Measurements from ENCODE around the gene AKNA. TPM values are rescaled to one million over a fixed set of nuclear protein-coding genes. Genes with fewer than 3 reads are reported as not detected.

Gene AKNA
- total RNA-seq, 2 donors from 2014 or later = 12.2 to 15.4 TPM

- H3K4me3 Mint-ChIP-seq = no peak overlapping the region
- H3K36me3 Mint-ChIP-seq (ENCODE audit: low read depth) = no peaks in the 10 kb centered on the region
- Histone ChIP-seq H3K9me3 (ENCODE audit: control insufficient read depth, low read length) (no peaks in the 10 kb centered on the region), H3K4me1 (ENCODE audit: control insufficient read depth, insufficient read depth, low read length) (peaks cover 9% of the 10 kb centered on the region), H3K27ac (ENCODE audit: low read depth, low read length) (no peak overlapping the region), H3K4me3 (ENCODE audit: low read length) (no peak overlapping the region), H3K9ac (ENCODE audit: extremely low read depth, low read length, poor library complexity, severe bottlenecking) (no peak overlapping the region), H3K36me3 (ENCODE audit: control insufficient read depth, insufficient read depth, low read length) (no peaks in the 10 kb centered on the region), H3K27me3 (ENCODE audit: control insufficient read depth, insufficient read depth, low read length, poor library complexity, severe bottlenecking) (no peaks in the 10 kb centered on the region)
- H3K4me1 Mint-ChIP-seq = peaks cover 31% of the 10 kb centered on the region
- no peaks in the 10 kb centered on the region for H3K27me3 Mint-ChIP-seq (ENCODE audit: insufficient read depth)
- H3K9me3 Mint-ChIP-seq = no peaks in the 10 kb centered on the region
- TF ChIP-seq, protein P1, sequence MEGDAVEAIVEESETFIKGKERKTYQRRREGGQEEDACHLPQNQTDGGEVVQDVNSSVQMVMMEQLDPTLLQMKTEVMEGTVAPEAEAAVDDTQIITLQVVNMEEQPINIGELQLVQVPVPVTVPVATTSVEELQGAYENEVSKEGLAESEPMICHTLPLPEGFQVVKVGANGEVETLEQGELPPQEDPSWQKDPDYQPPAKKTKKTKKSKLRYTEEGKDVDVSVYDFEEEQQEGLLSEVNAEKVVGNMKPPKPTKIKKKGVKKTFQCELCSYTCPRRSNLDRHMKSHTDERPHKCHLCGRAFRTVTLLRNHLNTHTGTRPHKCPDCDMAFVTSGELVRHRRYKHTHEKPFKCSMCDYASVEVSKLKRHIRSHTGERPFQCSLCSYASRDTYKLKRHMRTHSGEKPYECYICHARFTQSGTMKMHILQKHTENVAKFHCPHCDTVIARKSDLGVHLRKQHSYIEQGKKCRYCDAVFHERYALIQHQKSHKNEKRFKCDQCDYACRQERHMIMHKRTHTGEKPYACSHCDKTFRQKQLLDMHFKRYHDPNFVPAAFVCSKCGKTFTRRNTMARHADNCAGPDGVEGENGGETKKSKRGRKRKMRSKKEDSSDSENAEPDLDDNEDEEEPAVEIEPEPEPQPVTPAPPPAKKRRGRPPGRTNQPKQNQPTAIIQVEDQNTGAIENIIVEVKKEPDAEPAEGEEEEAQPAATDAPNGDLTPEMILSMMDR (conservative IDR thresholded peaks at IDR 0.05) = no peak
- no peak overlapping the region for H3K27ac Mint-ChIP-seq
- DNase-seq = no peak
- WGBS, 2 experiments (ENCODE audit: insufficient coverage in 1 of 2, insufficient read length in 1 of 2) = 93 to 97% methylated on average over 5 to 8 of the region's 8 CpGs
These were observed 23.1 kb upstream of the AKNA start for GRCh38 chr9:114410910-114411309.

- H3K27me3 Mint-ChIP-seq (ENCODE audit: insufficient read depth) = no peaks in the 10 kb centered on the region
- Histone ChIP-seq H3K4me1 (ENCODE audit: control insufficient read depth, insufficient read depth, low read length) (peaks cover 9% of the 10 kb centered on the region), H3K9me3 (ENCODE audit: control insufficient read depth, low read length) (no peaks in the 10 kb centered on the region), H3K27me3 (ENCODE audit: control insufficient read depth, insufficient read depth, low read length, poor library complexity, severe bottlenecking) (no peaks in the 10 kb centered on the region), H3K9ac (ENCODE audit: extremely low read depth, low read length, poor library complexity, severe bottlenecking) (no peak overlapping the region), H3K27ac (ENCODE audit: low read depth, low read length) (no peak overlapping the region), H3K4me3 (ENCODE audit: low read length) (no peak overlapping the region), H3K36me3 (ENCODE audit: control insufficient read depth, insufficient read depth, low read length) (no peaks in the 10 kb centered on the region)
- no peaks in the 10 kb centered on the region for H3K9me3 Mint-ChIP-seq
- no peak for DNase-seq
- H3K4me3 Mint-ChIP-seq = no peak overlapping the region
- H3K4me1 Mint-ChIP-seq = peaks cover 31% of the 10 kb centered on the region
- peak overlapping the region; percentile 76 for H3K27ac Mint-ChIP-seq
- no peaks in the 10 kb centered on the region for H3K36me3 Mint-ChIP-seq (ENCODE audit: low read depth)
- TF ChIP-seq, protein P1 (conservative IDR thresholded peaks at IDR 0.05) = no peak
- WGBS, 2 experiments (ENCODE audit: insufficient coverage in 1 of 2, insufficient read length in 1 of 2) = 94% methylated on average over 2 to 5 of the region's 5 CpGs
These were observed 22.1 kb upstream of the AKNA start for GRCh38 chr9:114409842-114410241.

DNA sequence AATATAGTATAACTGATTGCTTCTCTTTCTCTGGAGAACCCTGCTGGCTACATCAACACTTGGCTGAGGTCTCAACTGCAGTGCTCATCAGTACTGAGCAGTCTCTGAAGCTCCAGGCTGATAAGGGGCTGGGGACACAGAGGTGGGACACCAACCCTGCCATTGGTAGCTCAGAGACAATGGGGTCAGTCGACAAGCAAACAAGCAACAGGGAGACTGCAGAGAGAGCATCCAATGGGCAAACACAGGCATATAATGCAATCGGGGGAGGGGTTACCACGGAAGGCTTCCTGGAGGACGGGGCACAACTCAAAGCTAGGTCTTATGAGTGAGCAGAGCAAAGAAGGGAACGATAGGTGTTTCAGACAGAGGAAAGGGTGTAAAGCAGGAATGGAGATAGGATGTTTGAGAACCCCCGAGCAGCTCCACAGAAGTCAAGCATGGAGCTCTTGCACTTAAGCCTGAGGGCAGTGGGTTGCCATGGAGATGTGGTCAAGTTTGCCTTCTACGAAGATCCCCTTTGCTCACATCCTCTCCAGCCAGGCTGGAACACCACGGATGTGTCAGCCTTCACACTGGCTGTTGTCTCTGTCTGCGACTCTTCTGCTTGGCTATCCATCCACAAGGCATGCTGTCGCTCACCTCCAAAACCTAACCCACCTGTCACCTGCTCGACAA, 21.5 kb upstream of the AKNA start:
- H3K4me1 Mint-ChIP-seq = peaks cover 31% of the 10 kb centered on the region
- peak overlapping the region; percentile 76 for H3K27ac Mint-ChIP-seq
- H3K36me3 Mint-ChIP-seq (ENCODE audit: low read depth) = no peaks in the 10 kb centered on the region
- no peaks in the 10 kb centered on the region for H3K9me3 Mint-ChIP-seq
- peak; percentile 81 for DNase-seq
- TF ChIP-seq, protein P1 (conservative IDR thresholded peaks at IDR 0.05) = no peak
- H3K27me3 Mint-ChIP-seq (ENCODE audit: insufficient read depth) = no peaks in the 10 kb centered on the region
- H3K36me3 ChIP-seq (ENCODE audit: control insufficient read depth, insufficient read depth, low read length) = no peaks in the 10 kb centered on the region
- 60 to 67% methylated on average over 9 to 11 of the region's 11 CpGs for WGBS, 2 experiments (ENCODE audit: insufficient coverage in 1 of 2, insufficient read length in 1 of 2)
- peaks cover 9% of the 10 kb centered on the region for H3K4me1 ChIP-seq (ENCODE audit: control insufficient read depth, insufficient read depth, low read length)
- H3K4me3 Mint-ChIP-seq = no peak overlapping the region
- no peaks in the 10 kb centered on the region for H3K9me3 ChIP-seq (ENCODE audit: control insufficient read depth, low read length)
- no peak overlapping the region for H3K27ac ChIP-seq (ENCODE audit: low read depth, low read length)
- no peaks in the 10 kb centered on the region for H3K27me3 ChIP-seq (ENCODE audit: control insufficient read depth, insufficient read depth, low read length, poor library complexity, severe bottlenecking)
- no peak overlapping the region for H3K4me3 ChIP-seq (ENCODE audit: low read length)
- no peak overlapping the region for H3K9ac ChIP-seq (ENCODE audit: extremely low read depth, low read length, poor library complexity, severe bottlenecking)
